Thyroid gland (tissue), 4 donors: Measurements from ENCODE around the gene SRRM3. TPM values are rescaled to one million over a fixed set of nuclear protein-coding genes. Genes with fewer than 3 reads are reported as not detected.

Experiments
- DNase-seq, 2 donors: peaks; one replicate each; pipeline ENCODE4 v3.0.0-alpha.2; 2019
- H3K27ac ChIP-seq, 3 donors: fragments of 200-600 bp; sonication (generic); 1 replicate in 2 of 3; 2 replicates in 1 of 3; pipeline ENCODE4 v1.5.1; 2016 to 2019; ENCODE audit warnings: mild to moderate bottlenecking in 1 of 3, moderate library complexity in 1 of 3
- H3K27me3 ChIP-seq: fragments of 200-600 bp; sonication (generic); one replicate; pipeline ENCODE4 v1.5.1; 2019
- H3K36me3 ChIP-seq, 2 donors: fragments of 200-600 bp; sonication (generic); one replicate each; pipeline ENCODE4 v1.5.1; 2016 to 2019
- H3K4me1 ChIP-seq, 2 donors: fragments of 200-600 bp; sonication (generic); one replicate each; pipeline ENCODE4 v1.5.1; 2017 to 2019
- H3K4me3 ChIP-seq, 3 donors: fragments of 200-600 bp; sonication (generic); replicated peaks in 1 of 3; 1 replicate in 2 of 3; 2 replicates in 1 of 3; pipeline ENCODE4 v1.5.1; 2016; ENCODE audit warnings: mild to moderate bottlenecking in 1 of 3
- H3K9me3 ChIP-seq: fragments of 200-600 bp; sonication (generic); one replicate; pipeline ENCODE4 v1.5.1; 2017
- CTCF ChIP-seq, 6 experiments: fragments of 200-600 bp in 3 of 6; fragments of 450-650 bp in 3 of 6; sonication (generic) in 3 of 6; IDR thresholded peaks; one replicate each; pipeline ENCODE4 v1.5.1; 2016 to 2019; ENCODE audit warnings: antibody characterized with exemption in 6 of 6, mild to moderate bottlenecking in 2 of 6, inconsistent platforms in 1 of 6, moderate library complexity in 1 of 6
- POLR2A ChIP-seq, 2 donors: fragments of 450-650 bp; IDR thresholded peaks; one replicate each; pipeline ENCODE4 v1.6.1; 2017; ENCODE audit warnings: antibody characterized with exemption in 2 of 2, mild to moderate bottlenecking in 2 of 2, moderate library complexity in 1 of 2
- WGBS, 2 donors: methylation state at CpG; one replicate each; pipeline ENCODE4 v1.1.5; 2017; 5-methylcytosine and 5-hydroxymethylcytosine counted together
- intact Hi-C: fragments of 100-400 bp; cut with DNase I; formaldehyde crosslinking; loops from one replicate; pipeline ENCODE4 v1.15.1; 2023
- total RNA-seq, 4 donors: library from RNA; depleted of rRNA; stranded (reverse); fragments of >200 nt; gene quantifications; one replicate each; pipeline ENCODE4 v1.2.3, GENCODE V29; 2016

The SRRM3 gene
- total RNA-seq, 4 donors from 2014 or later: 0.50 to 6.4 (median 2.0) TPM

- Histone ChIP-seq H3K9me3 (no peaks in the 10 kb centered on the region), H3K4me3 (no peak overlapping the region), H3K27ac (no peak overlapping the region), H3K27me3 (no peaks in the 10 kb centered on the region), H3K4me1 (peaks cover 0 to 8% of the 10 kb centered on the region in 2 donors), H3K36me3 (no peaks in the 10 kb centered on the region)
- TF ChIP-seq CTCF (IDR thresholded peaks at IDR 0.05): no peak
- DNase-seq: no peak
- intact Hi-C loops: no loop called here
- WGBS, 2 donors: 63 to 69% methylated on average over 8 of the region's 8 CpGs
These were observed 56.3 kb downstream of the SRRM3 start for GRCh38 chr7:76257973-76258372.

- H3K9me3 ChIP-seq: no peaks in the 10 kb centered on the region
- no peaks in the 10 kb centered on the region for H3K36me3 ChIP-seq
- H3K27me3 ChIP-seq: no peaks in the 10 kb centered on the region
- peak; percentile 56 to 59 for DNase-seq
- no peak overlapping the region for H3K27ac ChIP-seq
- WGBS, 2 donors: 34 to 45% methylated on average over 17 to 21 of the region's 50 CpGs
- intact Hi-C loops: loop anchor here (5.0 kb wide), 1 partner anchor 82 kb away; no protein-coding TSS in a partner anchor
- H3K4me3 ChIP-seq: peak overlapping the region in 1 of 3 donors; percentile 26
- no peak for TF ChIP-seq POLR2A (IDR thresholded peaks at IDR 0.05)
- peaks cover 0 to 8% of the 10 kb centered on the region in 2 donors for H3K4me1 ChIP-seq
These were observed 57.7 kb downstream of the SRRM3 start for GRCh38 chr7:76259124-76260093.

- H3K27me3 ChIP-seq: no peaks in the 10 kb centered on the region
- peak; percentile 14 to 32 for DNase-seq
- 3 to 10% methylated on average over 3 to 21 of the region's 28 CpGs for WGBS, 2 donors
These were observed 58.5 kb downstream of the SRRM3 start for GRCh38 chr7:76260171-76260703.

GRCh38 chr7:76261329-76261728 lies 59.6 kb downstream of the SRRM3 start:
- no peaks in the 10 kb centered on the region for H3K27me3 ChIP-seq
- H3K27ac ChIP-seq: no peak overlapping the region
- TF ChIP-seq POLR2A (IDR thresholded peaks at IDR 0.05): no peak
- no peak for TF ChIP-seq CTCF (IDR thresholded peaks at IDR 0.05)
- no peak overlapping the region for H3K4me3 ChIP-seq
- H3K4me1 ChIP-seq: peaks cover 0 to 8% of the 10 kb centered on the region in 2 donors
- no peaks in the 10 kb centered on the region for H3K9me3 ChIP-seq
- WGBS, 2 donors: 73 to 83% methylated on average over 8 to 9 of the region's 11 CpGs
- DNase-seq: no peak
- no peaks in the 10 kb centered on the region for H3K36me3 ChIP-seq
- intact Hi-C loops: loop anchor here (5.0 kb wide), 1 partner anchor 84 kb away; no protein-coding TSS in a partner anchor

More at GRCh38 chr7:76260171-76260703, 58.5 kb downstream of the SRRM3 start:
- no peak for TF ChIP-seq POLR2A (IDR thresholded peaks at IDR 0.05)
- TF ChIP-seq CTCF (IDR thresholded peaks at IDR 0.05): no peak
- no peaks in the 10 kb centered on the region for H3K36me3 ChIP-seq
- intact Hi-C loops: loop anchor here (5.0 kb wide), 1 partner anchor 83 kb away; no protein-coding TSS in a partner anchor
- H3K4me3 ChIP-seq: peak overlapping the region in 1 of 3 donors; percentile 26
- no peaks in the 10 kb centered on the region for H3K9me3 ChIP-seq
- peaks cover 0 to 8% of the 10 kb centered on the region in 2 donors for H3K4me1 ChIP-seq
- no peak overlapping the region for H3K27ac ChIP-seq

GRCh38 chr7:76261931-76262330 lies 60.2 kb downstream of the SRRM3 start:
- no peaks in the 10 kb centered on the region for H3K36me3 ChIP-seq
- no peak overlapping the region for H3K4me3 ChIP-seq
- no peaks in the 10 kb centered on the region for H3K9me3 ChIP-seq
- intact Hi-C loops: loop anchor here (5.0 kb wide), 1 partner anchor 85 kb away; no protein-coding TSS in a partner anchor
- TF ChIP-seq POLR2A (IDR thresholded peaks at IDR 0.05) (no peak), CTCF (IDR thresholded peaks at IDR 0.05) (no peak)
- H3K27me3 ChIP-seq: peaks cover 4% of the 10 kb centered on the region
- peaks cover 2 to 10% of the 10 kb centered on the region in 2 donors for H3K4me1 ChIP-seq
- no peak for DNase-seq
- no peak overlapping the region for H3K27ac ChIP-seq
- 42 to 68% methylated on average over 4 of the region's 4 CpGs for WGBS, 2 donors
